Loucy (cell line): Measurements from ENCODE around the gene ANKRD33B.

Experiments
- CTCF ChIP-seq: fragments of 200-600 bp; sonication (generic); conservative IDR thresholded peaks from 2 replicates; pipeline ENCODE4 v1.5.1; 2014; ENCODE audit warnings: mild to moderate bottlenecking, antibody characterized with exemption, low read length
- EZH2phosphoT487 ChIP-seq: fragments of 200-600 bp; IDR thresholded peaks from 2 replicates; pipeline ENCODE4 v1.6.1; 2018; ENCODE audit warnings: antibody characterized with exemption, mild to moderate bottlenecking, moderate library complexity, borderline replicate concordance

- TF ChIP-seq CTCF (no peak), EZH2phosphoT487 (no peak)
Observed at GRCh38 chr5:10515492-10515891, 48.4 kb upstream of the ANKRD33B start.
